NCI-H128 (cell line): Measurements from ENCODE around the gene DTNA.

ENCODE experiments used
- DNase-seq: peaks from one replicate; lab custom pipeline; 2025; ENCODE audit not compliant: unreplicated experiment; lab: John Stamatoyannopoulos, UW

DTNA gene

GRCh38 chr18:34805103-34805877 lies 95.2 kb downstream of the DTNA start:
- DNase-seq, result no peak

- DNase-seq, result no peak
Measured at GRCh38 chr18:34805878-34806351, 95.8 kb downstream of the DTNA start.

- no peak for DNase-seq
Measured at GRCh38 chr18:34806527-34806926, 96.4 kb downstream of the DTNA start.

GRCh38 chr18:34807106-34807796 lies 97.2 kb downstream of the DTNA start:
- DNase-seq, result no peak

GRCh38 chr18:34808389-34808788 lies 98.3 kb downstream of the DTNA start:
- DNase-seq, result no peak

- no peak for DNase-seq
Measured at GRCh38 chr18:34809451-34810072, 99.5 kb downstream of the DTNA start.

GRCh38 chr18:34816183-34816582 lies 106.1 kb downstream of the DTNA start:
- no peak for DNase-seq

GRCh38 chr18:34817636-34818035 lies 107.5 kb downstream of the DTNA start:
- no peak for DNase-seq

GRCh38 chr18:34818064-34818463 lies 108.0 kb downstream of the DTNA start:
- no peak for DNase-seq

GRCh38 chr18:34820360-34821065 lies 110.4 kb downstream of the DTNA start:
- DNase-seq, result no peak

- DNase-seq, result no peak
Measured at GRCh38 chr18:34821669-34822210, 111.6 kb downstream of the DTNA start.

- no peak for DNase-seq
Measured at GRCh38 chr18:34828093-34828492, 118.0 kb downstream of the DTNA start.

- no peak for DNase-seq
Measured at GRCh38 chr18:34834897-34835296, 124.8 kb downstream of the DTNA start.

- DNase-seq, result no peak
Measured at GRCh38 chr18:34835466-34835865, 125.4 kb downstream of the DTNA start.

- DNase-seq, result no peak
Measured at GRCh38 chr18:34837769-34838272, 127.7 kb downstream of the DTNA start.

GRCh38 chr18:34838669-34839068 lies 128.6 kb downstream of the DTNA start:
- no peak for DNase-seq

GRCh38 chr18:34840256-34840826 lies 130.2 kb downstream of the DTNA start:
- DNase-seq, result no peak

GRCh38 chr18:34841891-34842290 lies 131.8 kb downstream of the DTNA start:
- DNase-seq, result no peak

- no peak for DNase-seq
Measured at GRCh38 chr18:34844072-34844471, 134.0 kb downstream of the DTNA start.

- DNase-seq, result no peak
Measured at GRCh38 chr18:34844732-34845459, 134.8 kb downstream of the DTNA start.
